HepG2 (cell line): ENCODE results near the gene COMMD7. TPM values are rescaled to one million over a fixed set of nuclear protein-coding genes. Genes with fewer than 3 reads are reported as not detected.

Experiments used
- BATF2 ChIP-seq: sonication (generic); formaldehyde crosslinking; IDR thresholded peaks from 2 replicates; pipeline ENCODE4 v1.8.0; 2022; ENCODE audit warnings: mild to moderate bottlenecking, missing genetic modification reagents, moderate library complexity
- BCL6 ChIP-seq: IDR thresholded peaks from 2 replicates; pipeline ENCODE4 v1.6.1; 2016; ENCODE audit warnings: missing genetic modification reagents, missing compliant biosample characterization
- CBX5 ChIP-seq: sonication (generic); formaldehyde crosslinking; IDR thresholded peaks from 2 replicates; pipeline ENCODE4 v1.4.0; 2020; ENCODE audit warnings: missing genetic modification reagents, borderline replicate concordance
- KDM2A ChIP-seq: sonication (generic); formaldehyde crosslinking; IDR thresholded peaks from 2 replicates; pipeline ENCODE4 v1.4.0; 2020; ENCODE audit warnings: low read depth, missing genetic modification reagents, borderline replicate concordance
- KLF6 ChIP-seq: IDR thresholded peaks from 2 replicates; pipeline ENCODE4 v1.8.0; 2016; ENCODE audit warnings: missing biosample characterization, missing genetic modification reagents
- MAFK ChIP-seq, 2 experiments: IDR thresholded peaks in 1 of 2; conservative IDR thresholded peaks in 1 of 2; 2 replicates each; pipeline ENCODE4 v1.6.1; 2011; ENCODE audit warnings: improper control_type of control experiment in 2 of 2, low read length in 2 of 2
- MAX ChIP-seq: IDR thresholded peaks from 2 replicates; pipeline ENCODE4 v1.6.1; 2012; ENCODE audit warnings: inconsistent platforms
- POGZ ChIP-seq: sonication (generic); formaldehyde crosslinking; IDR thresholded peaks from 2 replicates; pipeline ENCODE4 v1.4.0; 2020; ENCODE audit warnings: mild to moderate bottlenecking, missing genetic modification reagents
- TBP ChIP-seq: sonication (generic); formaldehyde crosslinking; IDR thresholded peaks from 2 replicates; pipeline ENCODE4 v1.5.0; 2020; ENCODE audit warnings: missing genetic modification reagents
- THAP7 ChIP-seq: sonication (generic); formaldehyde crosslinking; IDR thresholded peaks from 2 replicates; pipeline ENCODE4 v1.8.1; 2023; ENCODE audit warnings: mild to moderate bottlenecking, missing genetic modification reagents
- THRA ChIP-seq: sonication (generic); formaldehyde crosslinking; IDR thresholded peaks from 2 replicates; pipeline ENCODE4 v1.4.0; 2020; ENCODE audit warnings: missing genetic modification reagents, borderline replicate concordance
- ZBTB2 ChIP-seq: sonication (generic); formaldehyde crosslinking; IDR thresholded peaks from 2 replicates; pipeline ENCODE4 v1.8.0; 2022; ENCODE audit warnings: low read depth, missing genetic modification reagents
- ZBTB4 ChIP-seq: sonication (generic); formaldehyde crosslinking; IDR thresholded peaks from 2 replicates; pipeline ENCODE4 v1.4.0; 2020; ENCODE audit warnings: missing genetic modification reagents, mild to moderate bottlenecking, borderline replicate concordance
- ZFX ChIP-seq: sonication (generic); formaldehyde crosslinking; IDR thresholded peaks from 2 replicates; pipeline ENCODE4 v1.4.0; 2020; ENCODE audit warnings: mild to moderate bottlenecking, low read depth, missing genetic modification reagents, moderate library complexity
- ZNF33B ChIP-seq: sonication (generic); formaldehyde crosslinking; IDR thresholded peaks from 2 replicates; pipeline ENCODE4 v1.5.1; 2020; ENCODE audit warnings: mild to moderate bottlenecking, missing genetic modification reagents
- ZNF576 ChIP-seq: sonication (generic); formaldehyde crosslinking; IDR thresholded peaks from 2 replicates; pipeline ENCODE4 v1.4.0; 2020; ENCODE audit warnings: mild to moderate bottlenecking, missing genetic modification reagents
- ZNF670 ChIP-seq: sonication (generic); formaldehyde crosslinking; IDR thresholded peaks from 2 replicates; pipeline ENCODE4 v1.8.0; 2022; ENCODE audit warnings: mild to moderate bottlenecking, missing genetic modification reagents, borderline replicate concordance
- ZNF781 ChIP-seq: sonication (generic); formaldehyde crosslinking; IDR thresholded peaks from 2 replicates; pipeline ENCODE4 v1.5.1; 2020; ENCODE audit warnings: borderline replicate concordance, mild to moderate bottlenecking, missing genetic modification reagents; ENCODE audit errors: not compliant biosample characterization
- ZNF784 ChIP-seq: sonication (generic); formaldehyde crosslinking; IDR thresholded peaks from 2 replicates; pipeline ENCODE4 v1.5.1; 2020; ENCODE audit warnings: missing genetic modification reagents, mild to moderate bottlenecking, borderline replicate concordance
- polyA plus RNA-seq, 8 experiments: library from polyadenylated mRNA; depleted of rRNA in 3 of 8; stranded (reverse) in 7 of 8; unstranded in 1 of 8; fragments of >200 nt; fragmentation: Illumina TruSeq in 4 of 8; extraction: Trizol in 4 of 8; gene quantifications; 2 replicates each; pipeline versions ENCODE4 v1.2.1 to v1.2.3, GENCODE V29; 2011 to 2016; ENCODE audit warnings: low read depth in 4 of 8, missing spikeins in 1 of 8, mixed read lengths in 1 of 8; ENCODE audit not compliant: insufficient read depth in 1 of 8
- total RNA-seq, 5 experiments: library from RNA; depleted of rRNA; stranded (reverse); fragments of >200 nt; fragmentation: Illumina TruSeq; extraction: Trizol; gene quantifications; 2 replicates each; pipeline ENCODE4 v1.2.3, GENCODE V29; 2016; ENCODE audit warnings: low read depth in 1 of 5

The COMMD7 gene
- total and polyA plus RNA-seq, 2 of the 13 experiments (the other 11 are each of a cell fraction or from before 2014, with no cell fraction given) = 42.1 to 53.3 TPM

- TF ChIP-seq ZBTB4 (CRISPR knock-in tag) (no peak), ZBTB2 (CRISPR knock-in tag) (no peak; the same call in 1 of the 2 replicates), ZNF781 (CRISPR knock-in tag) (no peak), TBP (CRISPR knock-in tag) (no peak), MAFK (conservative IDR thresholded peaks at IDR 0.05 in 1 of 2, IDR thresholded peaks at IDR 0.05 in 1 of 2; ENCODE audit: low read length in 2 of 2) (no peak), CBX5 (no peak; the same call in 1 of the 2 replicates), ZNF784 (no peak), ZNF576 (CRISPR knock-in tag) (no peak), ZNF670 (no peak), KLF6 (no peak), ZNF33B (CRISPR knock-in tag) (no peak), BATF2 (CRISPR knock-in tag) (no peak), BCL6 (CRISPR knock-in tag) (no peak), KDM2A (CRISPR knock-in tag) (peak; percentile 71; the same call in 1 of the 2 replicates), THRA (no peak), THAP7 (CRISPR knock-in tag) (no peak), MAX (peak; percentile 75), POGZ (no peak), ZFX (CRISPR knock-in tag) (peak; percentile 94)
Observed at GRCh38 chr20:32743237-32744112, at the start of gene COMMD7 (continued).
